OCI-LY7 (cell line): Measurements from ENCODE around the gene BMERB1.

ENCODE experiments used
- CTCF ChIP-seq: fragments of 200-600 bp; sonication (generic); conservative IDR thresholded peaks from 2 replicates; pipeline ENCODE4 v1.5.1; 2014; ENCODE audit warnings: mild to moderate bottlenecking, antibody characterized with exemption, low read length, moderate library complexity, mixed read lengths
- EZH2phosphoT487 ChIP-seq: fragments of 200-600 bp; sonication (generic); IDR thresholded peaks from 2 replicates; pipeline ENCODE4 v1.6.1; 2018; ENCODE audit warnings: low read depth, borderline replicate concordance, mild to moderate bottlenecking, mixed run types, antibody characterized with exemption, low read length, moderate library complexity, mixed read lengths

GRCh38 chr16:15487336-15488284 lies 53.2 kb downstream of the BMERB1 start:
- TF ChIP-seq CTCF, result no peak
- TF ChIP-seq EZH2phosphoT487, result no peak
